ENCODE data around the gene COBL.

- TF ChIP-seq, protein P1, sequence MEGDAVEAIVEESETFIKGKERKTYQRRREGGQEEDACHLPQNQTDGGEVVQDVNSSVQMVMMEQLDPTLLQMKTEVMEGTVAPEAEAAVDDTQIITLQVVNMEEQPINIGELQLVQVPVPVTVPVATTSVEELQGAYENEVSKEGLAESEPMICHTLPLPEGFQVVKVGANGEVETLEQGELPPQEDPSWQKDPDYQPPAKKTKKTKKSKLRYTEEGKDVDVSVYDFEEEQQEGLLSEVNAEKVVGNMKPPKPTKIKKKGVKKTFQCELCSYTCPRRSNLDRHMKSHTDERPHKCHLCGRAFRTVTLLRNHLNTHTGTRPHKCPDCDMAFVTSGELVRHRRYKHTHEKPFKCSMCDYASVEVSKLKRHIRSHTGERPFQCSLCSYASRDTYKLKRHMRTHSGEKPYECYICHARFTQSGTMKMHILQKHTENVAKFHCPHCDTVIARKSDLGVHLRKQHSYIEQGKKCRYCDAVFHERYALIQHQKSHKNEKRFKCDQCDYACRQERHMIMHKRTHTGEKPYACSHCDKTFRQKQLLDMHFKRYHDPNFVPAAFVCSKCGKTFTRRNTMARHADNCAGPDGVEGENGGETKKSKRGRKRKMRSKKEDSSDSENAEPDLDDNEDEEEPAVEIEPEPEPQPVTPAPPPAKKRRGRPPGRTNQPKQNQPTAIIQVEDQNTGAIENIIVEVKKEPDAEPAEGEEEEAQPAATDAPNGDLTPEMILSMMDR (IDR thresholded peaks at IDR 0.05), result no peak
- no peak for TF ChIP-seq POLR2A (IDR thresholded peaks at IDR 0.05)
These were observed 86.3 kb downstream of the COBL start for GRCh38 chr7:51230324-51230625.

All from prostate gland (tissue), 2 donors.